AG09309 (cell line): ENCODE measurements around the gene SOX9.

Experiments used
- DNase-seq: peaks from one replicate; pipeline ENCODE4 v3.0.0-alpha.2; 2010; ENCODE audit warnings: low read depth
- H3K4me3 ChIP-seq: 2 replicates; pipeline ENCODE4 v1.5.1; 2011; ENCODE audit warnings: mild to moderate bottlenecking, low read depth, low read length, moderate library complexity; ENCODE audit not compliant: control insufficient read depth
- CTCF ChIP-seq: IDR thresholded peaks from 2 replicates; pipeline ENCODE4 v1.5.1; 2011; ENCODE audit warnings: mild to moderate bottlenecking, low read depth, low read length, inconsistent platforms; ENCODE audit not compliant: insufficient read depth, control insufficient read depth; ENCODE audit errors: missing control alignments

SOX9 gene

GRCh38 chr17:72152387-72152929 is 31.6 kb downstream of the SOX9 start:
- no peak for DNase-seq
- no peak for TF ChIP-seq CTCF
- H3K4me3 ChIP-seq = no peak overlapping the region

GRCh38 chr17:72158895-72159885 is 38.4 kb downstream of the SOX9 start:
- no peak for DNase-seq
- no peak for TF ChIP-seq CTCF

GRCh38 chr17:72162569-72162968 is 41.7 kb downstream of the SOX9 start:
- H3K4me3 ChIP-seq = no peak overlapping the region
- TF ChIP-seq CTCF = no peak
- DNase-seq = no peak

More at GRCh38 chr17:72158895-72159885, 38.4 kb downstream of the SOX9 start:
- no peak overlapping the region for H3K4me3 ChIP-seq

GRCh38 chr17:72163474-72163873 is 42.7 kb downstream of the SOX9 start:
- TF ChIP-seq CTCF = no peak
- no peak for DNase-seq
- no peak overlapping the region for H3K4me3 ChIP-seq

GRCh38 chr17:72164158-72164739 is 43.4 kb downstream of the SOX9 start:
- H3K4me3 ChIP-seq = no peak overlapping the region
- TF ChIP-seq CTCF = no peak
- no peak for DNase-seq

- H3K4me3 ChIP-seq = no peak overlapping the region
- TF ChIP-seq CTCF = no peak
- DNase-seq = no peak
These were observed 44.5 kb downstream of the SOX9 start for GRCh38 chr17:72165192-72165866.
